Keratinocyte (primary cell): Measurements from ENCODE around the gene MAPK14. TPM values are rescaled to one million over a fixed set of nuclear protein-coding genes. Genes with fewer than 3 reads are reported as not detected.

Experiments
- DNase-seq: peaks from one replicate; pipeline ENCODE4 v3.0.0-alpha.2; 2011; ENCODE audit warnings: low read depth, missing footprints, low spot score
- FAIRE-seq: peaks from 2 replicates; lab custom pipeline; 2011; peaks lifted over from hg19 to GRCh38; lab: Jason Lieb, UNC
- H2AFZ ChIP-seq: 2 replicates; pipeline ENCODE4 v1.6.0; 2012; ENCODE audit warnings: low read length, control low read depth, inconsistent platforms; ENCODE audit not compliant: control insufficient read depth
- H3K27ac ChIP-seq: 2 replicates; pipeline ENCODE4 v1.5.1; 2011; ENCODE audit warnings: low read length; ENCODE audit not compliant: control insufficient read depth, insufficient read depth
- H3K27me3 ChIP-seq: 3 replicates; pipeline ENCODE4 v1.6.0; 2011; ENCODE audit warnings: low read length; ENCODE audit not compliant: control insufficient read depth, insufficient read depth; ENCODE audit errors: extremely low read depth
- H3K36me3 ChIP-seq, 2 experiments: 2 replicates in 1 of 2; 3 replicates in 1 of 2; pipeline ENCODE4 v1.5.1; 2011; ENCODE audit warnings: low read length in 2 of 2, mild to moderate bottlenecking in 1 of 2; ENCODE audit not compliant: control insufficient read depth in 2 of 2, insufficient read depth in 2 of 2; ENCODE audit errors: extremely low read depth in 1 of 2
- H3K4me1 ChIP-seq: 3 replicates; pipeline ENCODE4 v1.5.1; 2011; ENCODE audit warnings: low read length; ENCODE audit not compliant: control insufficient read depth, insufficient read depth; ENCODE audit errors: extremely low read depth
- H3K4me2 ChIP-seq: 3 replicates; pipeline ENCODE4 v1.6.0; 2011; ENCODE audit warnings: low read depth, low read length; ENCODE audit not compliant: control insufficient read depth, insufficient read depth; ENCODE audit errors: extremely low read depth
- H3K4me3 ChIP-seq, 3 experiments: fragments of 200-600 bp in 1 of 3; sonication (generic) in 1 of 3; 2 replicates in 2 of 3; 3 replicates in 1 of 3; pipeline ENCODE4 v1.5.1; 2011 to 2016; ENCODE audit warnings: low read length in 3 of 3, mild to moderate bottlenecking in 3 of 3, control low read depth in 2 of 3, inconsistent platforms in 1 of 3, low read depth in 1 of 3, mixed read lengths in 1 of 3, mixed run types in 1 of 3, moderate library complexity in 1 of 3; ENCODE audit not compliant: control insufficient read depth in 2 of 3, insufficient read depth in 2 of 3; ENCODE audit errors: extremely low read depth in 1 of 3
- H3K79me2 ChIP-seq: 2 replicates; pipeline ENCODE4 v1.6.0; 2012; ENCODE audit warnings: low read length; ENCODE audit not compliant: control insufficient read depth, insufficient read depth
- H3K9ac ChIP-seq: 3 replicates; pipeline ENCODE4 v1.6.0; 2011; ENCODE audit warnings: low read length; ENCODE audit not compliant: control insufficient read depth, insufficient read depth; ENCODE audit errors: extremely low read depth
- H3K9me1 ChIP-seq: 3 replicates; pipeline ENCODE4 v1.6.0; 2011; ENCODE audit warnings: low read length; ENCODE audit not compliant: control insufficient read depth, insufficient read depth; ENCODE audit errors: extremely low read depth
- H3K9me3 ChIP-seq: 2 replicates; pipeline ENCODE4 v1.5.1; 2012; ENCODE audit warnings: low read depth, low read length; ENCODE audit not compliant: control insufficient read depth
- H4K20me1 ChIP-seq: 3 replicates; pipeline ENCODE4 v1.6.0; 2011; ENCODE audit warnings: low read length; ENCODE audit not compliant: control insufficient read depth, insufficient read depth; ENCODE audit errors: extremely low read depth
- CTCF ChIP-seq, 3 experiments: IDR thresholded peaks in 1 of 3; conservative IDR thresholded peaks in 1 of 3; optimal IDR thresholded peaks in 1 of 3; 2 replicates in 2 of 3; 3 replicates in 1 of 3; pipeline versions ENCODE3 to v1.5.1; 2011; ENCODE audit warnings: low read length in 3 of 3, mild to moderate bottlenecking in 3 of 3, moderate library complexity in 2 of 3, control low read depth in 1 of 3, inconsistent platforms in 1 of 3; ENCODE audit not compliant: insufficient read depth in 2 of 3; ENCODE audit errors: extremely low read depth in 1 of 3
- EZH2 ChIP-seq: IDR thresholded peaks from one replicate; pipeline ENCODE4 v1.6.1; 2012; ENCODE audit warnings: inconsistent platforms, mild to moderate bottlenecking, low read length, moderate library complexity
- dilution Hi-C: fragments of 300-500 bp; cut with MboI; formaldehyde crosslinking; loops from one replicate; pipeline ENCODE4 v1.7.0; 2020; ENCODE audit warnings: low sequenced_read_pairs; ENCODE audit not compliant: extremely low pct_ligation_motif_present
- polyA plus RNA-seq, 5 experiments: library from polyadenylated mRNA; depleted of rRNA in 3 of 5; stranded (reverse) in 3 of 5; stranded (forward) in 1 of 5; unstranded in 1 of 5; fragments of >200 nt; gene quantifications; 1 replicate in 1 of 5; 2 replicates in 3 of 5; 3 replicates in 1 of 5; pipeline versions ENCODE4 v1.2.1 to v1.2.3, GENCODE V29; 2011 to 2012; ENCODE audit warnings: missing spikeins in 2 of 5, low read depth in 1 of 5, low replicate concordance in 1 of 5

The MAPK14 gene
- polyA plus RNA-seq, 1 donor (not counting 4 experiments of a cell fraction or from before 2014, with no cell fraction given) = 52.4 TPM

- no peak overlapping the region for H2AFZ ChIP-seq
- no peaks in the 10 kb centered on the region for H3K4me1 ChIP-seq
- no peak for DNase-seq
- H3K4me2 ChIP-seq = no peak overlapping the region
- no peak overlapping the region for H3K9ac ChIP-seq
- no peaks in the 10 kb centered on the region for H4K20me1 ChIP-seq
- H3K27me3 ChIP-seq = no peaks in the 10 kb centered on the region
- H3K27ac ChIP-seq = no peak overlapping the region
- H3K9me3 ChIP-seq = no peaks in the 10 kb centered on the region
- dilution Hi-C loops = no loop called here
- H3K4me3 ChIP-seq = no peak overlapping the region
- FAIRE-seq = no peak
- H3K9me1 ChIP-seq = no peaks in the 10 kb centered on the region
- no peak for TF ChIP-seq EZH2
- no peaks in the 10 kb centered on the region for H3K36me3 ChIP-seq
- H3K79me2 ChIP-seq = no peaks in the 10 kb centered on the region
These were observed 11.9 kb upstream of the MAPK14 start for GRCh38 chr6:36015666-36016065.

GRCh38 chr6:36018339-36018738 is 9.3 kb upstream of the MAPK14 start:
- H3K9ac ChIP-seq = no peak overlapping the region
- no peak for TF ChIP-seq CTCF (optimal IDR thresholded peaks at IDR 0.05 in 1 of 3, IDR thresholded peaks at IDR 0.05 in 1 of 3, conservative IDR thresholded peaks at IDR 0.05 in 1 of 3; ENCODE audit: extremely low read depth in 1 of 3, insufficient read depth in 2 of 3, low read length in 3 of 3)
- no peak for TF ChIP-seq EZH2
- dilution Hi-C loops = no loop called here
- no peak for FAIRE-seq
- no peak overlapping the region for H3K4me3 ChIP-seq
- H3K79me2 ChIP-seq = no peaks in the 10 kb centered on the region
- H2AFZ ChIP-seq = no peak overlapping the region
- no peak overlapping the region for H3K4me2 ChIP-seq
- no peak for DNase-seq
- no peaks in the 10 kb centered on the region for H3K9me3 ChIP-seq
- no peak overlapping the region for H3K27ac ChIP-seq
- H3K27me3 ChIP-seq = no peaks in the 10 kb centered on the region
- no peaks in the 10 kb centered on the region for H3K4me1 ChIP-seq
- H4K20me1 ChIP-seq = no peaks in the 10 kb centered on the region
- no peaks in the 10 kb centered on the region for H3K36me3 ChIP-seq
- H3K9me1 ChIP-seq = no peaks in the 10 kb centered on the region

GRCh38 chr6:36019167-36019566 is 8.4 kb upstream of the MAPK14 start:
- DNase-seq = no peak
- H3K4me3 ChIP-seq = no peak overlapping the region
- no peak for FAIRE-seq
- H3K9ac ChIP-seq = no peak overlapping the region
- no peaks in the 10 kb centered on the region for H3K4me1 ChIP-seq
- no peaks in the 10 kb centered on the region for H3K9me1 ChIP-seq
- H3K79me2 ChIP-seq = no peaks in the 10 kb centered on the region
- H2AFZ ChIP-seq = no peak overlapping the region
- no peaks in the 10 kb centered on the region for H4K20me1 ChIP-seq
- H3K27me3 ChIP-seq = no peaks in the 10 kb centered on the region
- H3K4me2 ChIP-seq = no peak overlapping the region
- no peaks in the 10 kb centered on the region for H3K9me3 ChIP-seq
- H3K36me3 ChIP-seq = no peaks in the 10 kb centered on the region
- TF ChIP-seq EZH2 = no peak
- no peak for TF ChIP-seq CTCF (optimal IDR thresholded peaks at IDR 0.05 in 1 of 3, IDR thresholded peaks at IDR 0.05 in 1 of 3, conservative IDR thresholded peaks at IDR 0.05 in 1 of 3; ENCODE audit: extremely low read depth in 1 of 3, insufficient read depth in 2 of 3, low read length in 3 of 3)
- dilution Hi-C loops = no loop called here
- no peak overlapping the region for H3K27ac ChIP-seq
